ENCODE measurements around the gene VPS37D.

GRCh38 chr7:73621168-73622063 lies 46.2 kb upstream of the VPS37D start:
- TF ChIP-seq CTCF (conservative IDR thresholded peaks at IDR 0.05; ENCODE audit: low read depth in 2 of 2) (no peak), POLR2AphosphoS5 (IDR thresholded peaks at IDR 0.05; ENCODE audit: low read depth) (no peak), EZH2phosphoT487 (IDR thresholded peaks at IDR 0.05; ENCODE audit: unreplicated experiment) (no peak), REST (IDR thresholded peaks at IDR 0.05; ENCODE audit: unreplicated experiment) (no peak), EZH2 (IDR thresholded peaks at IDR 0.05; ENCODE audit: low read depth, unreplicated experiment) (no peak), ZNF331 (CRISPR knock-in tag; IDR thresholded peaks at IDR 0.05; ENCODE audit: low read depth) (no peak), JUNB (IDR thresholded peaks at IDR 0.05; ENCODE audit: unreplicated experiment) (no peak), NANOG (IDR thresholded peaks at IDR 0.05; ENCODE audit: borderline replicate concordance) (no peak)

Data from GM23338 (cell line).